HEK293 (cell line): ENCODE results near the gene CHD1L.

Experiments
- ZBTB8A ChIP-seq: fragments of 450-650 bp; formaldehyde crosslinking; IDR thresholded peaks from 2 replicates; pipeline ENCODE4 v1.5.1; 2016; ENCODE audit warnings: missing biosample characterization, missing genetic modification characterization
- ZNF174 ChIP-seq: fragments of 450-650 bp; formaldehyde crosslinking; IDR thresholded peaks from 2 replicates; pipeline ENCODE4 v1.5.0; 2017; ENCODE audit warnings: missing biosample characterization, mild to moderate bottlenecking, missing genetic modification characterization
- ZNF37A ChIP-seq: fragments of 450-650 bp; IDR thresholded peaks from 2 replicates; pipeline ENCODE4 v1.5.1; 2018; ENCODE audit warnings: missing biosample characterization, missing genetic modification characterization
- TF ChIP-seq, protein P1 (sequence below): fragments of 450-650 bp; formaldehyde crosslinking; IDR thresholded peaks from 2 replicates; pipeline ENCODE4 v1.5.1; 2016; ENCODE audit warnings: missing biosample characterization, missing genetic modification characterization

DNA sequence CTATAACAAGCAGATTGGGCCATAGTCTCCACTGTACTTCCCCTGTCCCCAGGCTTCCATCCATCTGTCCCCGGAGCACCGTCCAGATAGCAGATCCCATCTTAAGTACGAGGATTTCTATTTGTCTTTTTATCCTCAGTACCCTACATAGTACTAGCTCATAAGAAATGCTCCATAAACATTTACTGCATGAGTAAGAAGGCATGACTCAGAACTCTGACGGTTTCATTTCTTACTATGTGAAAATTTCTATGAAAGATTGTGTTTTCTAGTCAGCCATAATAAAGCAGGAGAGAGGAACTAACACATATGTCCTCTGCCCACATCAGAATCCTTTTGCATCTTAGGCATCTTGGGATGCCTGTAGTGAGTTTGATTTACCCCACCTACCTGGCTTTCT is 49.5 kb downstream of the CHD1L start:
- TF ChIP-seq ZNF37A (no peak), ZBTB8A (tag by site-specific recombination) (no peak), ZNF174 (tag by site-specific recombination) (no peak)
- TF ChIP-seq, protein P1, sequence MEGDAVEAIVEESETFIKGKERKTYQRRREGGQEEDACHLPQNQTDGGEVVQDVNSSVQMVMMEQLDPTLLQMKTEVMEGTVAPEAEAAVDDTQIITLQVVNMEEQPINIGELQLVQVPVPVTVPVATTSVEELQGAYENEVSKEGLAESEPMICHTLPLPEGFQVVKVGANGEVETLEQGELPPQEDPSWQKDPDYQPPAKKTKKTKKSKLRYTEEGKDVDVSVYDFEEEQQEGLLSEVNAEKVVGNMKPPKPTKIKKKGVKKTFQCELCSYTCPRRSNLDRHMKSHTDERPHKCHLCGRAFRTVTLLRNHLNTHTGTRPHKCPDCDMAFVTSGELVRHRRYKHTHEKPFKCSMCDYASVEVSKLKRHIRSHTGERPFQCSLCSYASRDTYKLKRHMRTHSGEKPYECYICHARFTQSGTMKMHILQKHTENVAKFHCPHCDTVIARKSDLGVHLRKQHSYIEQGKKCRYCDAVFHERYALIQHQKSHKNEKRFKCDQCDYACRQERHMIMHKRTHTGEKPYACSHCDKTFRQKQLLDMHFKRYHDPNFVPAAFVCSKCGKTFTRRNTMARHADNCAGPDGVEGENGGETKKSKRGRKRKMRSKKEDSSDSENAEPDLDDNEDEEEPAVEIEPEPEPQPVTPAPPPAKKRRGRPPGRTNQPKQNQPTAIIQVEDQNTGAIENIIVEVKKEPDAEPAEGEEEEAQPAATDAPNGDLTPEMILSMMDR (tag by site-specific recombination) = no peak
